Effector CD8-positive, alpha-beta T cell (primary cell): Measurements from ENCODE around the gene SNAI1.
"Not testable (repeated sequence)": the region's sequence is repeated elsewhere in the genome, so short reads cannot be mapped to it uniquely, and the experiment has no call there.

Experiments
- DNase-seq: peaks from one replicate; lab custom pipeline; 2025; lab: John Stamatoyannopoulos, UW

Gene SNAI1

GRCh38 chr20:49987015-49987867 lies 4.5 kb downstream of the SNAI1 start:
- DNase-seq, result no peak

GRCh38 chr20:49987868-49988690 lies 5.3 kb downstream of the SNAI1 start:
- no peak for DNase-seq

GRCh38 chr20:49989234-49990065 lies 6.7 kb downstream of the SNAI1 start:
- no peak for DNase-seq

GRCh38 chr20:49990271-49990720 lies 7.5 kb downstream of the SNAI1 start:
- DNase-seq, result no peak

- DNase-seq, result no peak
Measured at GRCh38 chr20:49993301-49993751, 10.5 kb downstream of the SNAI1 start.

- no peak for DNase-seq
Measured at GRCh38 chr20:49995586-49995985, 12.8 kb downstream of the SNAI1 start.

GRCh38 chr20:49998478-49999188 lies 15.9 kb downstream of the SNAI1 start:
- DNase-seq, result not testable (repeated sequence)

- no peak for DNase-seq
Measured at GRCh38 chr20:49999329-49999728, 16.5 kb downstream of the SNAI1 start.

- not testable (repeated sequence) for DNase-seq
Measured at GRCh38 chr20:50000548-50001222, 17.9 kb downstream of the SNAI1 start.

- DNase-seq, result no peak
Measured at GRCh38 chr20:50001784-50002311, 19.1 kb downstream of the SNAI1 start.

- DNase-seq, result no peak
Measured at GRCh38 chr20:50003253-50003656, 20.5 kb downstream of the SNAI1 start.

GRCh38 chr20:50004229-50004628 lies 21.4 kb downstream of the SNAI1 start:
- DNase-seq, result no peak

GRCh38 chr20:50005471-50005981 lies 22.7 kb downstream of the SNAI1 start:
- no peak for DNase-seq

- DNase-seq, result no peak
Measured at GRCh38 chr20:50007369-50007768, 24.6 kb downstream of the SNAI1 start.

- no peak for DNase-seq
Measured at GRCh38 chr20:50008007-50008406, 25.2 kb downstream of the SNAI1 start.

- no peak for DNase-seq
Measured at GRCh38 chr20:50009521-50010454, 27.0 kb downstream of the SNAI1 start.

- DNase-seq, result not testable (repeated sequence)
Measured at GRCh38 chr20:50011597-50011996, 28.8 kb downstream of the SNAI1 start.

- DNase-seq, result no peak
Measured at GRCh38 chr20:50012282-50013263, 29.8 kb downstream of the SNAI1 start.
